ENCODE data around the gene GNAQ.

GNAQ gene

GRCh38 chr9:77807846-77808750 is 223.5 kb downstream of the GNAQ start:
- no peak overlapping the region for H3K4me3 ChIP-seq (ENCODE audit: low read depth, low read length)
- DNase-seq (ENCODE audit: low read depth) = no peak

GRCh38 chr9:77807281-77807683 is 224.3 kb downstream of the GNAQ start:
- peak; percentile 96 for DNase-seq (ENCODE audit: low read depth)

GRCh38 chr9:77806741-77807140 is 224.9 kb downstream of the GNAQ start:
- DNase-seq (ENCODE audit: low read depth) = no peak
- H3K4me3 ChIP-seq (ENCODE audit: low read depth, low read length) = no peak overlapping the region

More at GRCh38 chr9:77807281-77807683, 224.3 kb downstream of the GNAQ start:
- no peak overlapping the region for H3K4me3 ChIP-seq (ENCODE audit: low read depth, low read length)

GRCh38 chr9:77805810-77806209 is 225.8 kb downstream of the GNAQ start:
- H3K4me3 ChIP-seq (ENCODE audit: low read depth, low read length) = no peak overlapping the region
- no peak for DNase-seq (ENCODE audit: low read depth)

GRCh38 chr9:77803423-77803822 is 228.2 kb downstream of the GNAQ start:
- no peak for DNase-seq (ENCODE audit: low read depth)
- no peak overlapping the region for H3K4me3 ChIP-seq (ENCODE audit: low read depth, low read length)

- no peak for DNase-seq (ENCODE audit: low read depth)
- no peak overlapping the region for H3K4me3 ChIP-seq (ENCODE audit: low read depth, low read length)
These were observed 228.9 kb downstream of the GNAQ start for GRCh38 chr9:77802515-77803293.

GRCh38 chr9:77802064-77802463 is 229.5 kb downstream of the GNAQ start:
- DNase-seq (ENCODE audit: low read depth) = no peak
- no peak overlapping the region for H3K4me3 ChIP-seq (ENCODE audit: low read depth, low read length)

GRCh38 chr9:77800924-77801551 is 230.6 kb downstream of the GNAQ start:
- H3K4me3 ChIP-seq (ENCODE audit: low read depth, low read length) = no peak overlapping the region
- no peak for DNase-seq (ENCODE audit: low read depth)

GRCh38 chr9:77798140-77798539 is 233.5 kb downstream of the GNAQ start:
- H3K4me3 ChIP-seq (ENCODE audit: low read depth, low read length) = no peak overlapping the region
- no peak for DNase-seq (ENCODE audit: low read depth)

- DNase-seq (ENCODE audit: low read depth) = no peak
- no peak overlapping the region for H3K4me3 ChIP-seq (ENCODE audit: low read depth, low read length)
These were observed 236.6 kb downstream of the GNAQ start for GRCh38 chr9:77794985-77795384.

GRCh38 chr9:77793849-77794248 is 237.8 kb downstream of the GNAQ start:
- peak; percentile 32 for DNase-seq (ENCODE audit: low read depth)
- H3K4me3 ChIP-seq (ENCODE audit: low read depth, low read length) = no peak overlapping the region

GRCh38 chr9:77789891-77790290 is 241.7 kb downstream of the GNAQ start:
- no peak overlapping the region for H3K4me3 ChIP-seq (ENCODE audit: low read depth, low read length)
- DNase-seq (ENCODE audit: low read depth) = no peak

- no peak overlapping the region for H3K4me3 ChIP-seq (ENCODE audit: low read depth, low read length)
- DNase-seq (ENCODE audit: low read depth) = no peak
These were observed 246.3 kb downstream of the GNAQ start for GRCh38 chr9:77785341-77785740.

GRCh38 chr9:77783518-77783917 is 248.1 kb downstream of the GNAQ start:
- H3K4me3 ChIP-seq (ENCODE audit: low read depth, low read length) = no peak overlapping the region
- no peak for DNase-seq (ENCODE audit: low read depth)

- DNase-seq (ENCODE audit: low read depth) = no peak
- no peak overlapping the region for H3K4me3 ChIP-seq (ENCODE audit: low read depth, low read length)
These were observed 252.6 kb downstream of the GNAQ start for GRCh38 chr9:77779010-77779409.

- DNase-seq (ENCODE audit: low read depth) = no peak
- no peak overlapping the region for H3K4me3 ChIP-seq (ENCODE audit: low read depth, low read length)
These were observed 258.2 kb downstream of the GNAQ start for GRCh38 chr9:77773381-77773780.

GRCh38 chr9:77772646-77773045 is 259.0 kb downstream of the GNAQ start:
- DNase-seq (ENCODE audit: low read depth) = no peak
- H3K4me3 ChIP-seq (ENCODE audit: low read depth, low read length) = no peak overlapping the region

GRCh38 chr9:77771171-77771570 is 260.4 kb downstream of the GNAQ start:
- DNase-seq (ENCODE audit: low read depth) = no peak
- H3K4me3 ChIP-seq (ENCODE audit: low read depth, low read length) = no peak overlapping the region

GRCh38 chr9:77770340-77770739 is 261.3 kb downstream of the GNAQ start:
- no peak overlapping the region for H3K4me3 ChIP-seq (ENCODE audit: low read depth, low read length)
- DNase-seq (ENCODE audit: low read depth) = no peak

GRCh38 chr9:77769246-77769645 is 262.4 kb downstream of the GNAQ start:
- H3K4me3 ChIP-seq (ENCODE audit: low read depth, low read length) = no peak overlapping the region

More at GRCh38 chr9:77769246-77769645, 262.4 kb downstream of the GNAQ start:
- no peak for DNase-seq (ENCODE audit: low read depth)

Data from skeletal muscle cell (primary cell).